Transverse colon (tissue), 3 donors: ENCODE data around the gene ATE1.

Experiments used
- POLR2A ChIP-seq: fragments of 450-650 bp; IDR thresholded peaks from one replicate; pipeline ENCODE4 v1.6.1; 2016; ENCODE audit warnings: antibody characterized with exemption, mild to moderate bottlenecking, moderate library complexity
- TF ChIP-seq, protein P1 (sequence below), 5 experiments: fragments of 200-600 bp in 3 of 5; fragments of 450-650 bp in 2 of 5; sonication (generic) in 3 of 5; IDR thresholded peaks; 1 replicate in 2 of 5; 2 replicates in 3 of 5; pipeline ENCODE4 v1.5.1; 2016 to 2017; ENCODE audit warnings: antibody characterized with exemption in 5 of 5, inconsistent platforms in 3 of 5, mild to moderate bottlenecking in 2 of 5, moderate library complexity in 1 of 5

DNA sequence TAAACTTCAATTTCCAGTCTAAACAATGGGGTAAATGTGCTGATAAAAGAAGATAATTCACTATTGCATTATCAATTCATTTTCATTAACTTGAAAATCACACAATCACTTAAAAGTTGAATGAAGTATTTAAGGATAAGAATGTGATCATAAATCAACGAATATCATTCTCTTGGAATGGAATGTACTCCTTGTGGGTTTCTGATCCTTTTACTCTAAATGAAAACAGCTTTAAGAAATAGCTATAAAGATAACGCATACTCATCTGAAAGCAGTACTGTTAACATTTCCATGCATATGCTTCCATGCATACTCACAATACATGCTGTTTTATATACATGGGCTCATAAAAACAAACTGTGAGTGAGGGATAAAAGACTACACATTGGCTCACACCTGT lies 108.8 kb downstream of the ATE1 start:
- TF ChIP-seq, protein P1, sequence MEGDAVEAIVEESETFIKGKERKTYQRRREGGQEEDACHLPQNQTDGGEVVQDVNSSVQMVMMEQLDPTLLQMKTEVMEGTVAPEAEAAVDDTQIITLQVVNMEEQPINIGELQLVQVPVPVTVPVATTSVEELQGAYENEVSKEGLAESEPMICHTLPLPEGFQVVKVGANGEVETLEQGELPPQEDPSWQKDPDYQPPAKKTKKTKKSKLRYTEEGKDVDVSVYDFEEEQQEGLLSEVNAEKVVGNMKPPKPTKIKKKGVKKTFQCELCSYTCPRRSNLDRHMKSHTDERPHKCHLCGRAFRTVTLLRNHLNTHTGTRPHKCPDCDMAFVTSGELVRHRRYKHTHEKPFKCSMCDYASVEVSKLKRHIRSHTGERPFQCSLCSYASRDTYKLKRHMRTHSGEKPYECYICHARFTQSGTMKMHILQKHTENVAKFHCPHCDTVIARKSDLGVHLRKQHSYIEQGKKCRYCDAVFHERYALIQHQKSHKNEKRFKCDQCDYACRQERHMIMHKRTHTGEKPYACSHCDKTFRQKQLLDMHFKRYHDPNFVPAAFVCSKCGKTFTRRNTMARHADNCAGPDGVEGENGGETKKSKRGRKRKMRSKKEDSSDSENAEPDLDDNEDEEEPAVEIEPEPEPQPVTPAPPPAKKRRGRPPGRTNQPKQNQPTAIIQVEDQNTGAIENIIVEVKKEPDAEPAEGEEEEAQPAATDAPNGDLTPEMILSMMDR (IDR thresholded peaks at IDR 0.05), result no peak
- TF ChIP-seq POLR2A, result no peak
